A549 (cell line): Measurements from ENCODE around the gene PFN1. TPM values are rescaled to one million over a fixed set of nuclear protein-coding genes. Genes with fewer than 3 reads are reported as not detected.
"Not testable (repeated sequence)": the region's sequence is repeated elsewhere in the genome, so short reads cannot be mapped to it uniquely, and the experiment has no call there.

ENCODE experiments used
- ATAC-seq, 2 experiments: fragments of 200-7000 bp in 1 of 2; fragments of >200 bp in 1 of 2; cut with Nextera tagmentation in 1 of 2; cut with Tn5 transposase in 1 of 2; 3 replicates each; pipeline versions ENCODE4 v1.8.0 to v1.9.1; 2018 to 2020; ENCODE audit warnings: mild to moderate bottlenecking in 1 of 2, moderate library complexity in 1 of 2
- CTCF ChIA-PET: fragments of 300-600 bp; sonication (Branson Sonifier 250); formaldehyde crosslinking; extraction: SDS; loops from one replicate; lab custom pipeline; 2021; ENCODE audit warnings: antibody characterized with exemption, inconsistent platforms; lab: Yijun Ruan, JAX
- POLR2A ChIA-PET: fragments of 350-600 bp; formaldehyde crosslinking; extraction: SDS; loops from one replicate; lab custom pipeline; 2021; ENCODE audit warnings: antibody characterized with exemption, inconsistent platforms; lab: Yijun Ruan, JAX
- DNase-seq, 2 experiments: peaks; one replicate each; pipeline versions ENCODE4 v3.0.0 to v3.0.0-alpha.2; 2011 to 2016; ENCODE audit warnings: low read depth in 1 of 2, low spot score in 1 of 2
- FAIRE-seq: peaks from 2 replicates; lab custom pipeline; 2011; peaks lifted over from hg19 to GRCh38; lab: Jason Lieb, UNC
- H3K27ac ChIP-seq, 2 experiments: fragments of >200 bp; sonication (Bioruptor Twin); formaldehyde crosslinking; 3 replicates each; pipeline ENCODE4 v1.5.1; 2016 to 2017
- H3K4me1 ChIP-seq: fragments of >200 bp; sonication (Bioruptor Twin); formaldehyde crosslinking; 3 replicates; pipeline ENCODE4 v1.6.1; 2016
- H3K4me2 ChIP-seq: fragments of >200 bp; sonication (Bioruptor Twin); formaldehyde crosslinking; 3 replicates; pipeline ENCODE4 v1.6.1; 2016
- H3K4me3 ChIP-seq: fragments of >200 bp; sonication (Bioruptor Twin); formaldehyde crosslinking; 3 replicates; pipeline ENCODE4 v1.5.1; 2016
- H3K9me3 ChIP-seq: fragments of >200 bp; sonication (Bioruptor Twin); formaldehyde crosslinking; 3 replicates; pipeline ENCODE4 v1.6.1; 2016
- BHLHE40 ChIP-seq: IDR thresholded peaks from 2 replicates; pipeline ENCODE4 v1.6.1; 2012; ENCODE audit warnings: low read depth, low read length, inconsistent platforms
- CBX8 ChIP-seq: fragments of 200-600 bp; sonication (generic); IDR thresholded peaks from 2 replicates; pipeline ENCODE4 v1.6.1; 2016
- EP300 ChIP-seq, 2 experiments: fragments of >200 bp; sonication (Bioruptor Twin); formaldehyde crosslinking; IDR thresholded peaks; 2 replicates in 1 of 2; 3 replicates in 1 of 2; pipeline ENCODE4 v1.6.1; 2016 to 2017
- FOXS1 ChIP-seq: fragments of 250-450 bp; sonication (Bioruptor Pico); IDR thresholded peaks from 2 replicates; pipeline ENCODE4 v1.5.0; 2020; ENCODE audit warnings: mild to moderate bottlenecking, moderate library complexity
- PHF8 ChIP-seq: fragments of 200-600 bp; sonication (generic); IDR thresholded peaks from 2 replicates; pipeline ENCODE4 v1.6.1; 2016; ENCODE audit warnings: low read depth, mild to moderate bottlenecking, antibody characterized with exemption, moderate library complexity, borderline replicate concordance
- RFX5 ChIP-seq: fragments of 450-650 bp; IDR thresholded peaks from 2 replicates; pipeline ENCODE4 v1.7.1; 2014; ENCODE audit warnings: antibody characterized with exemption, mild to moderate bottlenecking, moderate library complexity
- RNF2 ChIP-seq: fragments of 200-600 bp; sonication (generic); IDR thresholded peaks from 2 replicates; pipeline ENCODE4 v1.6.1; 2016; ENCODE audit warnings: low read depth, mild to moderate bottlenecking, antibody characterized with exemption, moderate library complexity, borderline replicate concordance
- SMC3 ChIP-seq: fragments of >200 bp; sonication (Bioruptor Twin); formaldehyde crosslinking; IDR thresholded peaks from 3 replicates; pipeline ENCODE4 v1.6.1; 2018; ENCODE audit warnings: inconsistent platforms
- TP53 ChIP-seq: fragments of 250-450 bp; sonication (Bioruptor Pico); IDR thresholded peaks from 2 replicates; pipeline ENCODE4 v1.5.0; 2021; ENCODE audit warnings: mild to moderate bottlenecking, moderate library complexity
- WGBS: methylation state at CpG from one replicate; pipeline ENCODE4 v1.1.6; 2017; ENCODE audit errors: missing lambda C conversion rate; 5-methylcytosine and 5-hydroxymethylcytosine counted together
- polyA plus RNA-seq, 4 experiments: library from polyadenylated mRNA; depleted of rRNA in 3 of 4; stranded (reverse); fragments of >200 nt; fragmentation: RNase III in 1 of 4; extraction: RNeasy Plus Mini Kit Qiagen cat#74134 plus additional on column Dnase treatment in 1 of 4; gene quantifications; 2 replicates in 3 of 4; 3 replicates in 1 of 4; pipeline ENCODE4 v1.2.3, GENCODE V29; 2011 to 2017
- TF ChIP-seq, protein P1 (sequence below): IDR thresholded peaks from 2 replicates; pipeline ENCODE4 v1.6.1; 2012
- TF ChIP-seq, protein P2 (sequence below): fragments of >200 bp; sonication (Bioruptor Twin); formaldehyde crosslinking; IDR thresholded peaks from 3 replicates; pipeline ENCODE4 v1.5.1; 2016
- TF ChIP-seq, protein P3 (sequence below): fragments of 150-350 bp; IDR thresholded peaks from 2 replicates; pipeline ENCODE4 v1.6.1; 2014; ENCODE audit warnings: low read depth, mild to moderate bottlenecking, low read length
- TF ChIP-seq, protein P4 (sequence below): fragments of >200 bp; sonication (Bioruptor Twin); formaldehyde crosslinking; IDR thresholded peaks from 2 replicates; pipeline ENCODE4 v1.6.1; 2016

PFN1 gene
- polyA plus RNA-seq, 2 of the 4 experiments (the other 2 are of a cell fraction): 1,732 to 3,230 TPM

DNA sequence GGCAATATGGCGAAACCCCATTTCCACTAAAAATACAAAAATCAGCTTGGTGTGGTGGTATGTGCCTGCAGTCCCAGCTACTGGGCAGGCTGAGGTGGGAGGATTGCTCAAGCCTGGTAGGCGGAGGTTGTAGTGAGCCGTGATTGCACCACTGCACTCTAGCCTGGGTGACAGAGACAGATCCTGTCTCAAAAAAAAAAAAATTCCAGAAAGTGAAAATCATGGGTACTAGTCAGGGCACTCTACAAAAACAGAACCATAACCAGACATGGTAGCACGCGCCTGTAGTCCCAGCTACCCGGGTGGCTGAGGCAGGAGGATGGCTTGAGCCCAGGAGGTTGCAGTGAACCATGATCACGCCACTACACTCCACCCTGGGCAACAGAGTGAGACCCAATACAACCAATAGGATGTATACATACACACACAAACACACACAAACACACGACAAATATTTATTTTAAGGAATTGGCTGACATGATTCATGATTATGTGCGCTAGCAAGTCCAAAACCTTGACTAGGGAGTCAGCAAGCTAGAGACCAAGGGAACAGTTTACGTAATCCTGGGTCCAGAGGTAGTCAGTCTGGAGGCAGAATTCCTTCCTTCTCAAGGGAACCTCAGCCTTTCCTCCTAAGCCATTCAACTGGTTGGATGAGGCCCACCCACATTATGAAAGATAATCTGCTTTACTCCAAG lies 27.8 kb downstream of the PFN1 start:
- Histone ChIP-seq H3K9me3 (no peaks in the 10 kb centered on the region), H3K4me2 (no peak overlapping the region), H3K4me1 (0 out of 3 replicates have a peak, but pooled peaks cover 4% of the 10 kb centered on the region), H3K4me3 (no peak overlapping the region), H3K27ac (no peak overlapping the region)
- ChIA-PET CTCF (interaction anchor here (0.6 to 3.7 kb wide), 9 partner anchors 9 to 354 kb away, joined by 3 to 37 read pairs (median 4); partner anchors contain the start of genes CAMTA2 and CHRNE), POLR2A (interaction anchor here (1.1 to 2.1 kb wide), 2 partner anchors 8 to 19 kb away, joined by 4 to 9 read pairs; partner anchors contain the start of genes RNF167 and SLC25A11)
- WGBS: 74% methylated on average over 10 of the region's 10 CpGs
- no peak for FAIRE-seq
- peak; percentile 40 to 54; a peak in 4 of 6 replicates for ATAC-seq
- no peak for DNase-seq
- TF ChIP-seq FOXS1: no peak
- TF ChIP-seq EP300 (IDR thresholded peaks at IDR 0.05): no peak
- TF ChIP-seq BHLHE40: no peak
- TF ChIP-seq, protein P1, sequence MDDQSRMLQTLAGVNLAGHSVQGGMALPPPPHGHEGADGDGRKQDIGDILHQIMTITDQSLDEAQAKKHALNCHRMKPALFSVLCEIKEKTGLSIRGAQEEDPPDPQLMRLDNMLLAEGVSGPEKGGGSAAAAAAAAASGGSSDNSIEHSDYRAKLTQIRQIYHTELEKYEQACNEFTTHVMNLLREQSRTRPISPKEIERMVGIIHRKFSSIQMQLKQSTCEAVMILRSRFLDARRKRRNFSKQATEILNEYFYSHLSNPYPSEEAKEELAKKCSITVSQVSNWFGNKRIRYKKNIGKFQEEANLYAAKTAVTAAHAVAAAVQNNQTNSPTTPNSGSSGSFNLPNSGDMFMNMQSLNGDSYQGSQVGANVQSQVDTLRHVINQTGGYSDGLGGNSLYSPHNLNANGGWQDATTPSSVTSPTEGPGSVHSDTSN: no peak
- TF ChIP-seq TP53: no peak
- TF ChIP-seq, protein P2, sequence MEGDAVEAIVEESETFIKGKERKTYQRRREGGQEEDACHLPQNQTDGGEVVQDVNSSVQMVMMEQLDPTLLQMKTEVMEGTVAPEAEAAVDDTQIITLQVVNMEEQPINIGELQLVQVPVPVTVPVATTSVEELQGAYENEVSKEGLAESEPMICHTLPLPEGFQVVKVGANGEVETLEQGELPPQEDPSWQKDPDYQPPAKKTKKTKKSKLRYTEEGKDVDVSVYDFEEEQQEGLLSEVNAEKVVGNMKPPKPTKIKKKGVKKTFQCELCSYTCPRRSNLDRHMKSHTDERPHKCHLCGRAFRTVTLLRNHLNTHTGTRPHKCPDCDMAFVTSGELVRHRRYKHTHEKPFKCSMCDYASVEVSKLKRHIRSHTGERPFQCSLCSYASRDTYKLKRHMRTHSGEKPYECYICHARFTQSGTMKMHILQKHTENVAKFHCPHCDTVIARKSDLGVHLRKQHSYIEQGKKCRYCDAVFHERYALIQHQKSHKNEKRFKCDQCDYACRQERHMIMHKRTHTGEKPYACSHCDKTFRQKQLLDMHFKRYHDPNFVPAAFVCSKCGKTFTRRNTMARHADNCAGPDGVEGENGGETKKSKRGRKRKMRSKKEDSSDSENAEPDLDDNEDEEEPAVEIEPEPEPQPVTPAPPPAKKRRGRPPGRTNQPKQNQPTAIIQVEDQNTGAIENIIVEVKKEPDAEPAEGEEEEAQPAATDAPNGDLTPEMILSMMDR: no peak
- TF ChIP-seq, protein P3, sequence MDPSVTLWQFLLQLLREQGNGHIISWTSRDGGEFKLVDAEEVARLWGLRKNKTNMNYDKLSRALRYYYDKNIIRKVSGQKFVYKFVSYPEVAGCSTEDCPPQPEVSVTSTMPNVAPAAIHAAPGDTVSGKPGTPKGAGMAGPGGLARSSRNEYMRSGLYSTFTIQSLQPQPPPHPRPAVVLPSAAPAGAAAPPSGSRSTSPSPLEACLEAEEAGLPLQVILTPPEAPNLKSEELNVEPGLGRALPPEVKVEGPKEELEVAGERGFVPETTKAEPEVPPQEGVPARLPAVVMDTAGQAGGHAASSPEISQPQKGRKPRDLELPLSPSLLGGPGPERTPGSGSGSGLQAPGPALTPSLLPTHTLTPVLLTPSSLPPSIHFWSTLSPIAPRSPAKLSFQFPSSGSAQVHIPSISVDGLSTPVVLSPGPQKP: no peak
- TF ChIP-seq PHF8: no peak
- no peak for TF ChIP-seq CBX8
- no peak for TF ChIP-seq RNF2

DNA sequence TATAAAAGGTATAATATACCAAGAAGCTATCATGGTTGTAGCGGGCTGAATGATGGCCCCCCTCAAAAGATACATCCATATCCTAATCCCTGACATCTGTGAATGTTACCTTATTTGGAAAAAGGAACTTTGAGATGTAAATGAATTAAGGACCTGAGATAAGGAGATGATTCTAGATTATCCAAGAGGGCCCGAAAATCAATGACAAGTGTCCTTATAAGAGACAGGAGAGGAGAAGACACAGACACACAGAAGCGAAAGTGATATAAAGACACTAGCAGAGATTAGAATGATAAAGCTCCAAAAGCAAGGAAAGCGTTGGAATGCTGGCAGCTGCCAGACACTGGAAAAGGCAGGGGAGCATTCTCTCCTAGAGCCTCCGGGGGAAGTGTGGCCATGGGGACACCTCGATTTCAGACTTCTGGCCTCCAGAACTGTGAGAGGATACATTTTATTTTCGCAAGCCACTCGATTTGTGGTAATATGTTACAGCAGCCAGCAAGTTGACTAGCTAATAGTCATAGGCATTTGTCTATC lies 28.8 kb downstream of the PFN1 start:
- H3K27ac ChIP-seq: no peak overlapping the region
- ATAC-seq (peak; percentile 45 to 73; a peak in 5 of 6 replicates), DNase-seq (no peak), FAIRE-seq (peak; percentile 7)
- H3K4me2 ChIP-seq: no peak overlapping the region
- 83% methylated on average over 8 of the region's 8 CpGs for WGBS
- H3K4me1 ChIP-seq: 0 out of 3 replicates have a peak, but pooled peaks cover 4% of the 10 kb centered on the region
- CTCF ChIA-PET: interaction anchor here (0.7 to 3.7 kb wide), 10 partner anchors 10 to 353 kb away, joined by 3 to 37 read pairs (median 4); partner anchors contain the start of genes CAMTA2, CHRNE, RNF167 and SLC25A11
- POLR2A ChIA-PET: interaction anchor here (2.1 kb wide), 1 partner anchor 20 kb away, joined by 9 read pairs; the partner anchor contains the start of genes RNF167 and SLC25A11
- no peak overlapping the region for H3K4me3 ChIP-seq
- TF ChIP-seq RFX5 (no peak), SMC3 (no peak)
- TF ChIP-seq, protein P4, sequence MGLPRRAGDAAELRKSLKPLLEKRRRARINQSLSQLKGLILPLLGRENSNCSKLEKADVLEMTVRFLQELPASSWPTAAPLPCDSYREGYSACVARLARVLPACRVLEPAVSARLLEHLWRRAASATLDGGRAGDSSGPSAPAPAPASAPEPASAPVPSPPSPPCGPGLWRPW: no peak
- H3K9me3 ChIP-seq: no peaks in the 10 kb centered on the region

DNA sequence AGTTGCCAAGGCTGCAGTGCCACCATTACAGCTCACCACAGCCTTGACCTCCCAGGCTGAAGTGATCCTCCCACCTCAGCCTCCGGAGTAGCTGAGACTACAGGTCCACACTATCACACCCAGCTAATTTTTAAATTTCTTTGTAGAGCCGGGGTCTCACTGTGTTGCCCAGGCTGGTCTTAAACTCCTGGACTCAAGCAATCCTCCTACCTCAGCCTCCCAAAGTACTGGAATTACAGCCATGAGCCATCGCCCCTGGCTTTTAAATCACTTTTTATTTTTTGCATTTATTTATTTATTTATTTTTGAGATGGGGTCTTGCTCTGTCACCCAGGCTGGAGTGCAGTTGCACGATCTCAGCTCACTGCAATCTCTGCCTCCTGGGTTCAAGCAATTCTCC lies 33.8 kb downstream of the PFN1 start:
- FAIRE-seq, H3K27ac ChIP-seq, H3K4me2 ChIP-seq, DNase-seq, H3K4me3 ChIP-seq, POLR2A ChIA-PET, H3K4me1 ChIP-seq, ATAC-seq, H3K9me3 ChIP-seq: not testable (repeated sequence)
- CTCF ChIA-PET: interaction anchor here (0.7 to 4.0 kb wide), 6 partner anchors 9 to 205 kb away, joined by 3 to 21 read pairs (median 4); partner anchors contain the start of genes ARRB2 and CHRNE
- 87% methylated on average over 4 of the region's 4 CpGs for WGBS
